NCI-H2227 (cell line): ENCODE results near the gene PLPP7.
"Not testable (repeated sequence)": the region's sequence is repeated elsewhere in the genome, so short reads cannot be mapped to it uniquely, and the experiment has no call there.

Experiments used
- DNase-seq: peaks from one replicate; lab custom pipeline; 2025; ENCODE audit not compliant: unreplicated experiment; lab: John Stamatoyannopoulos, UW

The PLPP7 gene

DNA sequence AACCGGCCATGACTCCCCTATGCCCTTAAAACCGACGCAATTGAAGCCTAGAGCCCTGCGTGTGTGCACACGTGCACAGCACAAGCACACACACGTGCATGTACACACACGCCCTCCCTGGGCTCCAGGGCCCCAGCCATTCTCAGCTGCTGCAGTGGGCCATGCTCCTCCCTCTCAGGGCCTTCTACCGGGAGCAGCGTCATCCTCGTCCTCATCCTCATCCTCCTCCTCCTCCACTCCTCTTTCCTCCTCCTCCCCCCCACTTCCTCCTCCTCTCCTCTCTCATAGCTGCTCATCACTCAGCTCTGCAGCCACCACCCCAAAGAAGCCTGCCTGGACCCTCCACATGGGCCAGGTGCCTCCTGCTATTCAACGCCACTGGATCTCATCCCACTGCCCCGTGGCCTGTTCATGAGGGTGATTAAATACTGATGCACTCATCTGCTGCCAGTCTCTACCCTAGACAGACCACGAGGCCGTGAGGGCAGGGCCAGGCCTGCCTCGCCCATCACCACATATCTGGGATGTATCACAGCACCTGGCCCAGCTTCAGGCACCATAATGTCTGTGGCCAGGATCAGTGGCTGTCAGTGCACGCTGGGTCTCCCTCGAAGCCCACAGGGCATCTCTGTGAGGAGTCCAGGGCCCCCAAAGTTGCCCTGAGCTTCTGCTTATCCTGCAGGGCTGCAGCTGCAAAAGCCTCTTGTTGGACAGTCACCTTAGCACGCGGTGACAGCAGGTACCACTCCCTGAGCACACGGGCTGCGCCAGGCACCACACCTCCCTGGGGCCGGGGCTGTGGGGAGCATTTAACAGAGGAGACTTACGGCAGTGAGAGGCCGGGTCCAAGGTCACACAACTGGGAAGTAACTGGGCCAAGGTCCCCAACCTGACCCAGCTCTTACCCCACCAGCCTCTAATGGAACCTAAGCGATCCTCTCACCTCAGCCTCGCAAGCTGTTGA lies 23.0 kb upstream of the PLPP7 start:
- DNase-seq = no peak

DNA sequence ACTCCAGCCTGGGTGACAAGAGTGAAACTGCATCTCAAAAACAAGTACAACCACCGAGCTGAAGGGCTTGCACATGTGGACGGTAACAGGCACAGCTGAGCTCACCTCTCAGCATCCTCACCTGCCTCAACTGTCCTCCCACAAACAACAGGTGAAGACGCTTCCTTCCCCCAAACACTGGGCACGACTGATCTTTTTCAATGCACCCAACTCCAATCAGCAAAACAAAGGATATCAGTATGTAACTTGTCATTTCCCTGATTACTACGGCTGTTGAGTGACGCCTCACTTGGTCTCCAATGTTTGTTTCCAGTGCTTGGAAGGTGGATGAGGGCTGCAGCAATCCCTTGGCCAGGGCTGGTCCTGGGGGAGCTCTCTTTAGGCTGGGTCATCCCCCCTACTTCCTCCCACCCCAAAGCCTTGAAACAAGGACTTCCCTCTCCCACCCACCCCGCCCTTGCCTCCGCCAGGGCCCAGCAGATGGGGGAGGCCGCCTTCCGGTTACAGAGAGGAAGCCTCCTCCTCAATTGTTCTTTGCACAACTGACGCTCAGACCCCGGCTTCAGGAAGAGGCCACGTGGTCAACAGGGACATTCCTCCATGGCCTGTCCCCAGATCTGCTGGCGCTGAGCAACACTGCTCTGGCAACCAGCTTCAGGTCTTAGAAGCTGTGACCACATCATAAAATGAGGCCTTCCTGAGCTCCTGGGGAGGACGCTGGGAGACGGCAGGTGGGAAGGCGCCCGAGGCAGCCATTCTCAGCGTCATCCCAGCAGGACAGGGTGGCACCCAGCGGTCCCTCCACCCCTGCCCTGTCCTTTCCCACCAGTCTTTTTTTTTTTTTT lies 19.1 kb upstream of the PLPP7 start:
- DNase-seq = no peak

DNA sequence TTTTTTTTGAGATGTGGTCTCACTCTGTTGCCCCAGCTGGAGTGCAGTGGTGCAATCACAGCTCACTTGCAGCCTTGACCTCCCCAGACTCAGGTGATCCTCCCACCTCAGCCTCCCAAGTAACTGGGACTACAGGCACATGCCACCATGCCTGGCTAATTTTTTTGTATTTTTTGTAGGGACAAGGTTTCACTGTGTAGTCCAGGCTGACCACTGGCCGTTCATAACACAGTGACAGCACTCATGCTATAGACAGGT lies 18.6 kb upstream of the PLPP7 start:
- not testable (repeated sequence) for DNase-seq

DNA sequence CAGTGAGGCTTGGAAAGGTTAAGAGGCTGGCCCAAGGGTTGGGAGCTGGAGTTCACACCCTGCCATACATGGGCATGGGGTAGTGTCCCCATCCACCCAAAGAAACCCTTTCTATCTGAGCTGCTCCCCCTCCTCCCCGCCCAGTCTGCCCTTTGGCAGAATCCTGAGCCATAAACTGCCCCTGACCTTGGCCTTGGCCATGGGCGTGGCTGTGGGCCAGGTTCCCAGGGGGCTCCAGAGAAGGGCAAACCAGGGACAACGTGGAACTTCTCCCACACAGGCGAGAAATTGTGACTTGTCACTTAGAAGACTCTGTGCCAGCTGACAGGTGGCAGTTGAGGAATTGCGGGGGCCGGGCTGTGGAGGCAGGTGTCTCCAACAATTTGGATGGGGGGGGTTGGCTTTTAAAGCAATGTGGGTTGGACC lies 18.0 kb upstream of the PLPP7 start:
- DNase-seq = no peak

DNA sequence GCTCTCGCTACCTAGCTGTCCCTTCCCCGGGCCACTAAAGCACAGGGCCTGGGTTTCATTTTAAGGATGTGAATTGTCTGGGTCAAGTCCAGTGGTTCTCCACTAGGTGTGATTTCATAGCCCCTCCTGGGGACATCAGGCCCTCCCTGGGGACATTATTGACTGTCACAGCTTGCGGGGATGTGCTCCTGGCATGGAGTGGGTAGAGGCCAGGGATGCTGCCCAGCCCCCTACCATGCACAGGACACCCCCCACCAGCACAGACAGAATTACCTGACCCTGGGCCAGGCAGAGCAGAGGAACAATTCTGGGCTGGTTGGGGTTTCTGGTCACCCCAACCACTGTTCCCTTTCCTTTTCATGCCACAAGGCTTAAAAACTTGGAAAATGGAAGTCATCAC lies 17.3 kb upstream of the PLPP7 start:
- DNase-seq = no peak

DNA sequence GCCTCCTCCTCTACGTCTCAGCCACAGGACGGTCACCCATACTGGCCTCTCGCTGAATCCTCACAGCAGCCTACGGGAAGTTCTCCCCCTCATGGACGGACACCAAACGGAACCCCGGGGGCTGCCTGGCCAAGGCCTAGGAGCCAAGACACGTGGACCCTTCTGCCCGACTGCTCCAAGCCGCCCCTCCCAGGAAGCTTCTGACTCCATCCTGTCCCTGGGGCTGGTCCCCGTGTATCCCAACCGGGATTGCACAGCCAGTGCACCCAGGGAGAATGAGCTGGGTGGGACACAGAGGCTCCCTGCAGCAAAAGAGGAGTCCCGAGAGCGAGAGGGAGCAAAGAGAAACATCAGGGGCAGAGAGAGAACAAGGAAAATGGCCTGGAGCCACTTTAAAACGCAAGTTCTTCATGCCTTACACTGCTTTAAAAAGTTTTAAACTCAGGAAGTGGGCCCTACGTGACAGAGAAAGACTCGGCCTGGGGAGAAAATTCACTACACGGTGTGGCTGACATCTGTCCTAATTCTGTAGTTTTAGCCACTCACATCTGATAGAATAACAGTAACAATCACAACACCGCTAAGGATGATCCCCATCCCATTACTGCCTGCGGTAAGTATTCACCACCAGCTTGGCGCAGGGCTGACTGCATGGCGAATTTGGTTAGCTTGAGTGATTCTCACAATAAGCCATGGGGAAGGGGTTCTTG lies 16.2 kb upstream of the PLPP7 start:
- no peak for DNase-seq

DNA sequence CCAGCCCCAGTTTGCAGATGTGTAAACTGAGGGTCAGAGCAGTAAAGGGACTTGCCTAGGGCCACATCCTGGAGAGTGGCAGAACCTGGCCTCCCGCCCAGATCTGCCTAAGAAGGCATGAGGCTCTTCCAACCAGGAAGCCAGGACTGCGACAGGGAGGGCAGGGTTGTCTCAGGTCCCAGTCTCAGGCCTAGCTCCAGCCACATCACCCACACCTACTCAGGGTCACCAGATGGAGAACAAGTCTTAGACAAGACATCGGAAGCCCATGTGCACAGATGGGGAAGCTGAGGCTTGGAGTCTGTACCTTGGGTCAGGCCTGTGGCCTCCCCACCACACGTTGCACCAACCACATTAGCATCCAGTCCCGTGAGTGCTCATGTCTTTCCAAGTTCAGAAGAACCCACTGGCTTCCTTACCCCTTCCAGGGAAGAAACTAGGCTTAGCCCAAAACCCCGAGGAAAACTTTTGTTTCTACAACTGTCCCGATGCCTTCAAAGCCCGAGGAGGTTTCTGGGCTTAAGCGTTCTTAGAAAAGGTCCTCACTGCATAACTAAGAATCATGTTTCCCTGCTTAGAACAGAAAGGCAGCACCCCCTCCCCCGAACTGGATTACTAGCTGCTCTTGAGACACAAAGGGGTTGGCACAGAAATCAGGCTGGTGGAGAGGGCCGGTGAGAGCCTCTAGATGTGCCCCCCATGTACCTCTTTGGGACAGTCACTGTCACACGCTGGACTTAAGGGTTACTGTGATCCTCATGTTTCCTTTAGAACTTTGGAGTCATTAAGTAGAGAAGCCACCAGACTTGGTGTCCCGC lies 15.5 kb upstream of the PLPP7 start:
- DNase-seq = no peak

DNA sequence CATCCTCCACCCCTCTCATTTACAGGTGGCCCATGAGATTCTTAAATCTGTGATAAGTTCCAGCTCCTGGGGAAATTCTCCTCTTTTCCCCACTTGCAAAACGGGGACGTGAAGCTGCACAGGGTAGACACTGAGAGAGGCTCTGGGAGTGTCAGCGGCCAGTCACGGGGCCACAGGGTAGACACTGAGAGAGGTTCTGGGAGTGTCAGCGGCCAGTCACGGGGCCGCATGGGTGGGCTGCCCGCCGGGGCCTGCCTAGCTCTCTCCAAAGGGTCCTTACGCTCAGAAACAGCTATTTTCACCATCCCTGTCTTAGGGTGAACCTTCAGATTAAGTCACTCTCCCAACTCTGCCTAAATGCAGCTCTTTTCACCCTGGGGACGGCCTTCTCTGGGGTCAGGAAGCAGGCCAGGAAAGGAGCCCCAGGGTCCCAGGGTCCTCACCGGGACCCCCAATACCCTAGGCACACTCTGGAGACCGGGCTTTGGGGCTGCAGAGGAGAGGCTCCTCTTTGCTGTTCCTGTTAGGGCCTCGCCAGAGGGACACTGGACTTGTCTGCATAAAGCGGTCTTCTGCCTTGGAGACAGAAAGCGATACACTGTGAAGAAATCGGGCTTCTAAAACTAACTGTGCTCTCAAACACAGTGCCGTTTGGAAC lies 14.7 kb upstream of the PLPP7 start:
- DNase-seq = no peak

DNA sequence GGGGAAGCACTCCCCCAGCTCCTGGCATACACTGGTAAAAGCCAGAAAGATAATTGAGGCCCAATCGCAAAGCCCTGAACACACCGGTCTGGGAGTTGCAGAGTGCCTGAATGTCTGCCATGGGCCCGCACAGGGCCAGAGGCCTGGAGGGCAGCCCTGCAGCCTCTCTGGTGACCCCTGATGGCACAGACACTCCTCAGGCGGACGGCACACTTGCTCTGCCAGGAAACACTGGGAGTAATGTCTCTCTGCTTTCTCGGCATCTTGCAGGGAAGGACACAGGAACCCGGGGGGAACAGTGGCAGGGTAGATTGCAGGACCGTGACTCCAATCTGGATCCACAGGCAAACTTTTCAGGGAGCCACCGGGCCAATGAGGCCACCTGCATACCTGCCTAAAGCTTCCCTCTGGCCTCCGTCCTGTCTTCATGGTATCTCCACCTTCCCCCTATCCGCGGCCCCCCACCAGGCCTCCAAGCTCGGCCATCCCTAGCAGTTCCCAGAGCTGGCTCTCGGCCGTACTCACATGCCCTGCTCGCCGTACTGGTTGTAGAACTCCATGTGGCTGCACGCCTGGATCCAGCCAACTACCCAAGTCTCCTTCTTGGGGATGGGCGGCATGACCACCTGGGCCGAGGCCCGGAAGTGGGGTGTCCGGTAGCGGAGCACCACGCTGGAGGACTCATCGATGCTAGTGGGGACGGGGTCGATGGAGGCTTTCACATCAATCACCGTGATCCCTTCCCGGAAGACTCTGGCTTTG lies 14.0 kb upstream of the PLPP7 start:
- DNase-seq = no peak

DNA sequence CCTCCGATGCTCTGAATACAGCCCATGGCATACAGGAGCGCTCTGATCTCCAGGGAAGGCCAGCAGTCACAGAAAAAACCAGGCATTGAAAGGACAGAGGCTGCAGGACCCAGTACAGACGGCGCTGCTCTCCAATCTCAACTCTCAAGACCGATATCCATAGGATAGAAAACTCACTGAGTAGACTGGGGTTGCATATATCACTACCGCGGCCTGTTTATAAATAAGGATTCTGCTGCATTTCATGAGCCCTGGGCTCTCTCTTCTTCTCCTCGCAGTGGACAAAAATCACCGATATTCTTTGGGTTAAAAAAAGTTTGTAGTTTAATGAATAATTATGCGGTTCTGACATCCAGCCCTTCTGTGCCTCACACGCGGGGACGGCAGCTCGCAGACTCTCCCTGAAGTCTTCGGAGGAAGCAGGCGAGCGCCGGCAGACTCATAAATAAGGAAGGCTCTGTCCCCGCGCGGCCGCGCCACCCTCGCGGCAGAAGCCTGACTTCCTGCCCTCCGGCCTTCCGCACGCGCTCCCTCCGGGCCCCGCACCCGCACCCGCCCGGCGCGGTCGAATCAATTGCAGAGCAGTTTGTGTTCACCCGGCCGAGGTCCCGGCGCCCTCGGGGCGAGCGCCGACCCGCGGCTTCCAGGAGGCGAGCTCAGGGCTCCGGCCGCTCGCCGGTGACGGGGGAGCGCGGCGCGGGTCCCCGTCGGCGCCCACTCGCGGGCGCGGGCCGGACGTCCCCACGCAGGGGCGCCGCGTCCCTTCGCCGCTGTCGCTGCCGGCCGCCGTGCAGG lies 13.2 kb upstream of the PLPP7 start, which contains the start of gene FAM78A:
Gene FAM78A (minus strand): TSS at position 417 of the 795 bp plus-strand sequence. CDS start 331 bp downstream, at position 86.
- DNase-seq = peak; percentile 4

DNA sequence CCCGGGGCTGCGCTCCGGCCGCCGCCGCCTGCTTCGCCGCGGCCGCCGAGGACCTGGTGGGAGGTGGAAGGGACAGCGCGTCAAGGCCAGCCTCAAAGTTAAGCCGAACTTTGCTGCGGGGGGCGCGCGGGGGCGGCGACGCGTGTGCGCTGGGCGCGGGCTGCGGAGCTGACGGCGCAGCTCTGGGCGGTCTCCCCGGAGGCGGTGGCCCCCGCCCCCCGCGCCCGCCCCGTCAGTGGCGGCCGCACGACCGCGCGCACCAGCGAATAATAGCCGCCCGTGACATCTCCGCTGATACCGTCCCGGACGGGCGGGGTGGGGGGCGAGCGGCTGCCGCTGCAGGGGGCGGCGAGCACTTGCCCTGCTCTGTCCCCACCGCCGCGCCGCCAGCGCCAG lies 12.6 kb upstream of the PLPP7 start:
- DNase-seq = no peak

DNA sequence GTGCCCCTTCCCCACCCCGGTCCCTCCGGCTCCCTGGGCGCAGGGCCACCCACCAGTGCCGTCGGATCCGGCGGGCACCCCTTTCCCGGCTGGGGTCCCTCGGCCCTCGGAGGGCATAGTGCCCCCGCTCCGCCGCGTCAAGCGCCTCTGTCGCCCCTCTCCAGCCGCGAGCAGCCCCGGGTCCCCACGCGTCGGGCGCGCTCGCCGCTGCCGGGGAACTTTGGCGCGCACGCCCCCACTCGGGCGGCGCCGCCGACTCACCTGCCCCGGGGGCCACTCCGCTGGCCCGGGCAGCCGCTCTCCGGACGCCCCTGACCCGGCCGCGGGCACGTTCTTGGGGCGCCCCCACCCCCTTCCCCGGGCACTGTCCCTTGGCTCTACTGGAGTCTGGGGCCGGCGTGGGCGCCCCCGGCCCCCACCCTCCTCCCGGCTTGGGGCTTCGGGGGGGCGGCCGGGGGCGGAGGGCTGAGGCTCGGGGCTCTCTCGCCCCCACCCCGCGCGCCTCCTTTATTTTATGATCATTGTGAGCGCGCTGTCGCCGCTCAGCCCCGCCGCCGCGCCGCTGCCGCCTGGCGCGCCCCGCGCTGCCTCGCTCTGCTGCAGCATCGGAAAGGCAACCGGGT lies 12.1 kb upstream of the PLPP7 start:
- no peak for DNase-seq

DNA sequence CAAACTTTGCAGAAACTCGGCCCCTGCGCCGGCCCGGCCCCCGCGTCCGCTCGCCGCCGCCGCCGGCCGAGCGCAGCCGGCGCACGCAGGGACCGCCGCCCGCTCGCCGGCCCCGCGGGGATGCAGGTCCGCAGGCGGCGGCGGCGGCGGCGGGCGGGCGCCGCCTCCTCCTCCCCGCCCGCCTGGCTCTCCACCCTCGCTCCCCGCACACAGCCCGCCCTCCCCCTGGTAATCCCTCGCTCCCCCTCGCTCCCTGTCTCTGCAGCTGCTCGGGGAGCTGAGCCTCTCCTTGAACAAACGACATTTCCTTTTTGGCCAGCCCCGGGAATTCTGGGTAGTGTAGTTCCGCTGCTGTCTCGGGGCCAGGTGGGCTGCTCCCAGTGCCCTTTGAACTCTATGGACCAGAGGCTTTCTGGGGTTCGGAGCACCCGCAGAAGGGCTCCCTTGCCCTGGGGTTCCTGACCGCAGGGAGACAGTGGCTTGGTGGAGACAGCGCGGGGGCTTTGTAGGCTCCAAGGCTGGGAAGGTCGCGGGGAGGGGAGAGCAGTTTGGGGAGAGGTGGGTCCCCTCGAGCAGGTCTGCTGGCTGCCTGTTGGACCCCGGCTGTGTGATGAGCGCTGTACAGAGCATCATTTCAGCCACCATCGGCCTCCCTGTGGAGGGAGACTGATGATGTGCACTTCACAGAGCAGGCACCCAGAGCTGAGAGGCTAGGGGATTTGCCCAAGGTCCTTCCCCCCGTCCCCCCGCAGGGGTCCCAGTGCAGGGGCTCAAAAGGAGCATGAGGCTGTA lies 11.4 kb upstream of the PLPP7 start:
- peak; percentile 80 for DNase-seq

DNA sequence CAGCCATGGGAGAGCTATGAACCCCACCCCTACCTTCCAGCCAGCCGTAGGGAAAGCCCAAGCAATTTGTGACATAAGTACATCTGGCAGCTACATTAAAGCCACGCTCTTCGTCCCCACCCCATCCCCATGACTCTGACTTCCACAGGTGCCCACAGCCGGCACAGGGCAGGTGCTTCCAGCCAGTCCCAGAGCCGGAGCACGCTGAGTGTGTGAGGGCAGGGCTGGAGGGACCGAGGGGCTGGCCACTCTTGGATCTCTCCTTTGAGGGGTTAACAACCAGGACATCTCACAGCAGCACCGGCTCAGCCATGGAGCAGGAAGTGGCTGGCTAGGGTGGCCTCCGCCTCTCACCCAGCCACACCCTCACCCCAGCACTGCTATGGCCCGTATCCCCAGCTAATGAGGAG lies 10.8 kb upstream of the PLPP7 start:
- no peak for DNase-seq

DNA sequence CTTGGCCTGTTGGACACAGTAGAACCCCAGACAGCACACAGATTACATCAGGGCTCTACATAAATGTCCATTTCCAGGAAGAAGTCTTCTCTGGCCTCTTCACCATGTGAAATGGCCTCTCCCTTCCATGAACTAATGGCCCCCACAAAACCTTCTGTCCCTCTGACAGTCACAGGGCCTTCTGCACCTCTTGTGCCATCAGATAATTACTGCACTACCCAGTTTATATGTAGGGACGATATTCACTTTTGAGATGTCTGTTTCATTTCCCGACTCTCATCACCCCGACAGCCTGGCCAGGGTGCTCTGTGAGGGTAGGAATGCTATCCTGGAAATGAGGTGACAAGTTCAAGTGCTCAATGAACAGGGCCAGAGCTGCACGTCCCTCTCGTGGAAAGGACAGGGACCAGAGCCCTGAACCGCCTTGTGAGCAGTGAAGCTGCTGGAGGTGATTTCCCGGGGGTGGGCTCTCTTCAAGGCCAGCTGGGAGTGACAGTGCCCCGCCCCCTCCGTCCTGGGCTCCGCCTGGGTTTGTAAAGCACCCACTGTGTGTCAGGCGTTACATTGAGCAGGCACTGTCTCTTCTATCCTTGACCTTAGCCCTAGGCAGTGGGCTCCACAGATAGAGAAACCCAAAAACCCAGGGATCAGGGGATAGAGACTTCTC lies 10.2 kb upstream of the PLPP7 start:
- DNase-seq = no peak

DNA sequence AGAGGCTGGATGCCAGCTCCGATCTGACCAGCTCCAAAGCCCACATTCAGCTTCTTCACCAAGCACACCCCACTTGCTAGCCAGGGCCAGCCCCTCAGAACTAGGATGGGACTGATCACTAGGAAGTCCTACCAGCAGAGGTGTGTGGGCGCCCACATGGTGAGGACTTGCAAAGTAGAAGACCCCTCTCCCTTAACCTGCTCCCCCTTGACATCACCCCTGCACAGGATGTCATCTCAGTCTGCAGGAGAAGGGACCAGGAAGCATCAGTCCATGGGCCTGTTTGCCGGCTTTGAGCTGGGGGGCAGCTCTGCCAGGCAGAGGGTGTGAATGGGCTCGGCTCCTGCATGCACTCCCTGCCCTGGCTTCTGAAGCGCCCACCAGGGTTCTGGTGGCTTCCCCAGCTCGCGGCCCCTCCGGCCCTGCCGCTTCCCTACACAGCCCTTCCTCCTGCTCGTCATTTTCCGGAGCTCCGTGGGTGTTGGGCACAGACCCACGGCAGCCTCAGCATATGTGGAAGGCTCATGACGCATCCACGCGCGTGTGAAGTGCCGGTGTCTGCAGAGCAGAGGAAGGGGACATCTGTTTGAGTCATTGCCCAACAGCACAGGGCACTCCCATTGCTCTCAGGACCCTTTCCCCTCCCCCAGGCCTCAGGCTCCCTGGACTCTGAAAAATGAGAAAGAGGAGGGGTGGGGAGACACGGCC lies 9.5 kb upstream of the PLPP7 start:
- no peak for DNase-seq
